HepG2 (cell line): ENCODE measurements around the gene NBEA. TPM values are rescaled to one million over a fixed set of nuclear protein-coding genes. Genes with fewer than 3 reads are reported as not detected.

ENCODE experiments used
- AGO1 ChIP-seq: fragments of 200-400 bp; formaldehyde crosslinking; IDR thresholded peaks from 2 replicates; pipeline ENCODE4 v1.6.1; 2017; ENCODE audit warnings: mild to moderate bottlenecking, low read depth, low read length, moderate library complexity; ENCODE audit not compliant: poor library complexity, severe bottlenecking
- ARID5B ChIP-seq: IDR thresholded peaks from 2 replicates; pipeline ENCODE4 v1.4.0; 2020; ENCODE audit warnings: mild to moderate bottlenecking, missing genetic modification reagents
- ARNTL ChIP-seq: sonication (generic); formaldehyde crosslinking; IDR thresholded peaks from 2 replicates; pipeline ENCODE4 v1.4.0; 2020; ENCODE audit warnings: mild to moderate bottlenecking, missing genetic modification reagents
- ATAD3A ChIP-seq: sonication (generic); formaldehyde crosslinking; IDR thresholded peaks from 2 replicates; pipeline ENCODE4 v1.4.0; 2020; ENCODE audit warnings: missing genetic modification reagents
- CHD4 ChIP-seq: fragments of 200-600 bp; sonication (generic); IDR thresholded peaks from 2 replicates; pipeline ENCODE4 v1.7.0; 2017; ENCODE audit warnings: mild to moderate bottlenecking, low read length, borderline replicate concordance
- FOXJ3 ChIP-seq: sonication (generic); formaldehyde crosslinking; IDR thresholded peaks from 2 replicates; pipeline ENCODE4 v1.4.0; 2020; ENCODE audit warnings: missing genetic modification reagents, mild to moderate bottlenecking, borderline replicate concordance
- FOXP4 ChIP-seq: sonication (generic); formaldehyde crosslinking; IDR thresholded peaks from 2 replicates; pipeline ENCODE4 v1.4.0; 2020; ENCODE audit warnings: missing genetic modification reagents
- MIXL1 ChIP-seq: IDR thresholded peaks from 2 replicates; pipeline ENCODE4 v1.6.1; 2016
- NFE2L2 ChIP-seq: fragments of 150-350 bp; IDR thresholded peaks from 2 replicates; pipeline ENCODE4 v1.6.1; 2014; ENCODE audit warnings: low read length
- PBX2 ChIP-seq: IDR thresholded peaks from 2 replicates; pipeline ENCODE4 v1.6.1; 2016; ENCODE audit warnings: control low read depth
- RBAK ChIP-seq: sonication (generic); formaldehyde crosslinking; IDR thresholded peaks from 2 replicates; pipeline ENCODE4 v1.5.1; 2020; ENCODE audit warnings: mild to moderate bottlenecking, missing genetic modification reagents
- STAT5B ChIP-seq: sonication (generic); formaldehyde crosslinking; IDR thresholded peaks from 2 replicates; pipeline ENCODE4 v1.4.0; 2020; ENCODE audit warnings: missing genetic modification reagents
- TBX2 ChIP-seq: sonication (generic); formaldehyde crosslinking; IDR thresholded peaks from 2 replicates; pipeline ENCODE4 v1.5.0; 2020; ENCODE audit warnings: missing genetic modification reagents, mild to moderate bottlenecking, borderline replicate concordance
- ZFP36L2 ChIP-seq: sonication (generic); formaldehyde crosslinking; IDR thresholded peaks from 2 replicates; pipeline ENCODE4 v1.4.0; 2020; ENCODE audit warnings: missing genetic modification reagents
- ZNF3 ChIP-seq: IDR thresholded peaks from 2 replicates; pipeline ENCODE4 v1.7.0; 2017; ENCODE audit warnings: inconsistent platforms
- ZNF678 ChIP-seq: sonication (generic); formaldehyde crosslinking; IDR thresholded peaks from 2 replicates; pipeline ENCODE4 v1.4.0; 2020; ENCODE audit warnings: mild to moderate bottlenecking, missing genetic modification reagents
- ZNF710 ChIP-seq: sonication (generic); formaldehyde crosslinking; IDR thresholded peaks from 2 replicates; pipeline ENCODE4 v1.5.0; 2020; ENCODE audit warnings: mild to moderate bottlenecking, missing genetic modification reagents, borderline replicate concordance
- ZSCAN29 ChIP-seq: sonication (generic); formaldehyde crosslinking; conservative IDR thresholded peaks from 2 replicates; pipeline ENCODE4 v1.4.0; 2020; ENCODE audit warnings: mild to moderate bottlenecking, missing genetic modification reagents
- polyA plus RNA-seq, 8 experiments: library from polyadenylated mRNA; depleted of rRNA in 3 of 8; stranded (reverse) in 7 of 8; unstranded in 1 of 8; fragments of >200 nt; fragmentation: Illumina TruSeq in 4 of 8; extraction: Trizol in 4 of 8; gene quantifications; 2 replicates each; pipeline versions ENCODE4 v1.2.1 to v1.2.3, GENCODE V29; 2011 to 2016; ENCODE audit warnings: low read depth in 4 of 8, missing spikeins in 1 of 8, mixed read lengths in 1 of 8; ENCODE audit not compliant: insufficient read depth in 1 of 8
- total RNA-seq, 5 experiments: library from RNA; depleted of rRNA; stranded (reverse); fragments of >200 nt; fragmentation: Illumina TruSeq; extraction: Trizol; gene quantifications; 2 replicates each; pipeline ENCODE4 v1.2.3, GENCODE V29; 2016; ENCODE audit warnings: low read depth in 1 of 5
- TF ChIP-seq, protein P1 (sequence below): sonication (generic); formaldehyde crosslinking; IDR thresholded peaks from 2 replicates; pipeline ENCODE4 v1.5.0; 2020; ENCODE audit warnings: mild to moderate bottlenecking, missing genetic modification reagents

The NBEA gene
- total and polyA plus RNA-seq, 2 of the 13 experiments (the other 11 are each of a cell fraction or from before 2014, with no cell fraction given): 2.7 to 2.8 TPM

DNA sequence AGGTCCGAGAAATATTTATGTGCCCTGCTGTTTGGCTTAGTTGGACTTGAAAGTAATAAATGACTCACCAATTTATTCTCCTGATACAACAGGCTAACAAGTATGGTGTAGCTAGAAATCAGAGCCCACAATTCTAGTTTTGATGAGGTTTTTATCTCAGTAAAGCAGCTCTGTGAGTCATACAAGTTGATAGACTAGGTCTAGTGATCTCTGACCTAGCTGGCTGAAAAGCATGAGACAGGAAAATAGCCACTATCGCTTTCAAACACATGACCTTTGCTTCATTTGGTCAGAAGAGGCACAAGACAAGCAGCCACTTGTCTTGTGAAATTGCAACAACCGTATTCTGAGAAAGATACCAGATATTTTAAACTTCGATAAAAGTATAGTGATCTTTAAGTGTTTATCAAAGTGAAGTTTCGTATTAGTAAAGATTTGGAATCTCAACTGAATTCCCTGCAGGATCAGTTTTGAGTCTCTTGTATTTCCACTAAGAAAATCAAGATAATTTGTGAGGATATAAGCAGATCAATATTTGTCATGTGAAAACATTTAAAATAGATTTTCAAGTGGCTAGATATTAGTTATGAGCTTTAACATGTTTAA lies 407.7 kb downstream of the NBEA start (continued):
- TF ChIP-seq ARID5B (CRISPR knock-in tag) (peak; percentile 90), ZSCAN29 (CRISPR knock-in tag) (0 out of 2 replicates have a peak, but pooled peaks have one; percentile 31), MIXL1 (peak; percentile 45; the same call in 1 of the 2 replicates), PBX2 (CRISPR knock-in tag) (no peak), STAT5B (CRISPR knock-in tag) (no peak), CHD4 (no peak; the same call in 1 of the 2 replicates), FOXP4 (peak; percentile 59), ZNF710 (no peak), ZNF678 (no peak), TBX2 (no peak), NFE2L2 (0 out of 2 replicates have a peak, but pooled peaks have one; percentile 2), AGO1 (no peak), ARNTL (no peak), ZFP36L2 (CRISPR knock-in tag) (no peak), ZNF3 (CRISPR knock-in tag) (no peak), RBAK (CRISPR knock-in tag) (no peak), FOXJ3 (CRISPR knock-in tag) (peak; percentile 77; the same call in 1 of the 2 replicates), ATAD3A (CRISPR knock-in tag) (no peak)
- TF ChIP-seq, protein P1, sequence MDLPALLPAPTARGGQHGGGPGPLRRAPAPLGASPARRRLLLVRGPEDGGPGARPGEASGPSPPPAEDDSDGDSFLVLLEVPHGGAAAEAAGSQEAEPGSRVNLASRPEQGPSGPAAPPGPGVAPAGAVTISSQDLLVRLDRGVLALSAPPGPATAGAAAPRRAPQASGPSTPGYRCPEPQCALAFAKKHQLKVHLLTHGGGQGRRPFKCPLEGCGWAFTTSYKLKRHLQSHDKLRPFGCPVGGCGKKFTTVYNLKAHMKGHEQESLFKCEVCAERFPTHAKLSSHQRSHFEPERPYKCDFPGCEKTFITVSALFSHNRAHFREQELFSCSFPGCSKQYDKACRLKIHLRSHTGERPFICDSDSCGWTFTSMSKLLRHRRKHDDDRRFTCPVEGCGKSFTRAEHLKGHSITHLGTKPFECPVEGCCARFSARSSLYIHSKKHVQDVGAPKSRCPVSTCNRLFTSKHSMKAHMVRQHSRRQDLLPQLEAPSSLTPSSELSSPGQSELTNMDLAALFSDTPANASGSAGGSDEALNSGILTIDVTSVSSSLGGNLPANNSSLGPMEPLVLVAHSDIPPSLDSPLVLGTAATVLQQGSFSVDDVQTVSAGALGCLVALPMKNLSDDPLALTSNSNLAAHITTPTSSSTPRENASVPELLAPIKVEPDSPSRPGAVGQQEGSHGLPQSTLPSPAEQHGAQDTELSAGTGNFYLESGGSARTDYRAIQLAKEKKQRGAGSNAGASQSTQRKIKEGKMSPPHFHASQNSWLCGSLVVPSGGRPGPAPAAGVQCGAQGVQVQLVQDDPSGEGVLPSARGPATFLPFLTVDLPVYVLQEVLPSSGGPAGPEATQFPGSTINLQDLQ: no peak
